Measurements from ENCODE around the gene TRPM4.
A peak's percentile ranks its signal among the peaks of the same experiment; 100 is the strongest.

TRPM4 gene

DNA sequence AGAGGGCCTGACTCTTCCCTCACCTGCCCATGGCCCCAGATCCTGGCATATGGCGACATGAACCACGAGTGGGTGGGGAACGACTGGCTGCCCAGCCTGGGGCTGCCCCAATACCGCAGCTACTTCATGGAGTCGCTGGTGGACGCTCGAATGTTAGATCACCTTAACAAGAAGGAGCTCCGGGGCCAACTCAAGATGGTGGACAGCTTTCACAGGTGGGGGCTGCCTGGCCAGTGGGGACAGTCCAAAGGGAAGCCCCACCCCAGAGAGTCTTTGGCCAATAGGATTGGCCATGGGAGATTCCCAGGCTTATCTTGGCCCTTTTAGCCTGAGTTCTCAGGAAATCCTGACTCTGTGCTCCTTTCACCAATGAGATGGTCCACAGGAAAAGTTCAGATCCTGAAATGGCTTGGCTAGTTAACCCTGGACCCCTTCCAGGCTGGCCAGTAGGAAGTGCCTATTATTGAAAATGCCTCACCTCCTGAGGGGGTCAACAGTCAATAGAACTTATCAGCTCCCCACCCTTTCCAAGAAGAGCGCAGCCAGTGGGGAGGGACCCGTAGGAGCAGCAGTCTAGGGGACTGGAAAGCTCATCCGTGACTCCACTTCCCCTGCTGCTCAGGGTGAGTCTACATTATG lies 9.4 kb upstream of the TRPM4 start:
- TF ChIP-seq, protein P1, sequence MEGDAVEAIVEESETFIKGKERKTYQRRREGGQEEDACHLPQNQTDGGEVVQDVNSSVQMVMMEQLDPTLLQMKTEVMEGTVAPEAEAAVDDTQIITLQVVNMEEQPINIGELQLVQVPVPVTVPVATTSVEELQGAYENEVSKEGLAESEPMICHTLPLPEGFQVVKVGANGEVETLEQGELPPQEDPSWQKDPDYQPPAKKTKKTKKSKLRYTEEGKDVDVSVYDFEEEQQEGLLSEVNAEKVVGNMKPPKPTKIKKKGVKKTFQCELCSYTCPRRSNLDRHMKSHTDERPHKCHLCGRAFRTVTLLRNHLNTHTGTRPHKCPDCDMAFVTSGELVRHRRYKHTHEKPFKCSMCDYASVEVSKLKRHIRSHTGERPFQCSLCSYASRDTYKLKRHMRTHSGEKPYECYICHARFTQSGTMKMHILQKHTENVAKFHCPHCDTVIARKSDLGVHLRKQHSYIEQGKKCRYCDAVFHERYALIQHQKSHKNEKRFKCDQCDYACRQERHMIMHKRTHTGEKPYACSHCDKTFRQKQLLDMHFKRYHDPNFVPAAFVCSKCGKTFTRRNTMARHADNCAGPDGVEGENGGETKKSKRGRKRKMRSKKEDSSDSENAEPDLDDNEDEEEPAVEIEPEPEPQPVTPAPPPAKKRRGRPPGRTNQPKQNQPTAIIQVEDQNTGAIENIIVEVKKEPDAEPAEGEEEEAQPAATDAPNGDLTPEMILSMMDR (conservative IDR thresholded peaks at IDR 0.05; ENCODE audit: low read length) = no peak
- no peak overlapping the region for H3K4me3 ChIP-seq (ENCODE audit: low read length)
- no peak for DNase-seq (ENCODE audit: low read depth)

DNA sequence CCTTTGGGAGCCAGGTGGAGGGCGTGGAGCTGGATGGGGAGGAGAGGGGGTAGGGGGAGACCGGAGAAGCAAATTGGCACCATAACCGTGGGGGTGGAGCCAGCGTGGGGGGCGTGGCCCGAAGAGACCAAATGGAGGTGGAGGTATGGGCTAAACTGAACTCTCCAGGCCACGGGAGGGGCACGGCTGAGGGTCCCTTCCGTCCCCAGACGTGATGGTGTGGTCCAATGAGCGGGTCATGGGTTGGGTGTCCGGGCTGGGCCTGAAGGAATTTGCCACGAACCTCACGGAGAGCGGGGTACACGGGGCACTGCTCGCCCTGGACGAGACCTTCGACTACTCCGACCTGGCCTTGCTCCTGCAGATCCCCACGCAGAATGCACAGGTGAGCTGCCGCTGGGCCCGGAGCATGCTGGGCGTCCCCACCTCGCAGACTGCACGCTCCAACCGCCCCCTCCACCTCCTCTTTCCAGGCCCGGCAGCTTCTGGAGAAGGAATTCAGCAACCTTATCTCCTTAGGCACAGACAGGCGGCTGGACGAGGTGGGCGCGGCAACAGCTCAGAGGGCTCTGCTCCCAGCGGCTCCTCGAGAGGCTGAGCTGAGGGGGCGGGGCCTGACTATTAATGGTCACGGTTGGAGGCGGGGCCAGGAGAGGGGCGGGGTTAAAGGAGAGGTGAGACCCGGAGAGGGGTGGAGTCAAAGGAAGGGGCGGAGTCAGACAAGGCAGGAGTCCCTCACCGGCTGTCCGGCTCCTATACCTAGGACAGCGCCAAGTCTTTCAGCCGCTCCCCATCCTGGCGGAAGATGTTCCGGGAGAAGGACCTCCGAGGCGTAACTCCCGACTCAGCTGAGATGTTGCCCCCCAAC lies 8.6 kb upstream of the TRPM4 start:
- DNase-seq (ENCODE audit: low read depth) = peak; percentile 77
- peak overlapping the region; percentile 91 for H3K4me3 ChIP-seq (ENCODE audit: low read length)
- TF ChIP-seq, protein P1 (conservative IDR thresholded peaks at IDR 0.05; ENCODE audit: low read length) = no peak

DNA sequence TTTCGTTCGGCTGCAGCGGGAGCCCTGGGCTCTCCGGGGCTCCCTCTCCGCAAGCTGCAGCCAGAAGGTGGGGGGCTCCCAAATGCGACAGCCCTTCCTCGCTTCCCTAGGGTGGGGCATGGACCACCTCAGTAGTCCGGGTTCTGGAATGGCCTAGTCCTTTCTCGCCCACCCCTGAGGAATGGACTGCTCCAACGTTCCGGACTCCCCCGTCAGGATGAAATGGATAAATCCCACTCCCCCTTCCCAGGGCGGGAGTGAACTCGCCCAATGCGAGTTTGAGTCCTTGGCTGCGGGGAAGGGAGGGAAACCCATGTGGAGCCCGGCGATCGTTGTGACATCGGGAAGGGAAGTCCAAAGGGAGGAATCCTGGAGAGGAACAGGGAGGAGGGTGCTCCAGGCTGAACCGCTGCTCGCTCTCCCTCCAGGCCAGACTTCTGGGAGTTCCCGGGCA lies 7.9 kb upstream of the TRPM4 start:
- peak; percentile 83 for DNase-seq (ENCODE audit: low read depth)
- TF ChIP-seq, protein P1 (conservative IDR thresholded peaks at IDR 0.05; ENCODE audit: low read length) = no peak

DNA sequence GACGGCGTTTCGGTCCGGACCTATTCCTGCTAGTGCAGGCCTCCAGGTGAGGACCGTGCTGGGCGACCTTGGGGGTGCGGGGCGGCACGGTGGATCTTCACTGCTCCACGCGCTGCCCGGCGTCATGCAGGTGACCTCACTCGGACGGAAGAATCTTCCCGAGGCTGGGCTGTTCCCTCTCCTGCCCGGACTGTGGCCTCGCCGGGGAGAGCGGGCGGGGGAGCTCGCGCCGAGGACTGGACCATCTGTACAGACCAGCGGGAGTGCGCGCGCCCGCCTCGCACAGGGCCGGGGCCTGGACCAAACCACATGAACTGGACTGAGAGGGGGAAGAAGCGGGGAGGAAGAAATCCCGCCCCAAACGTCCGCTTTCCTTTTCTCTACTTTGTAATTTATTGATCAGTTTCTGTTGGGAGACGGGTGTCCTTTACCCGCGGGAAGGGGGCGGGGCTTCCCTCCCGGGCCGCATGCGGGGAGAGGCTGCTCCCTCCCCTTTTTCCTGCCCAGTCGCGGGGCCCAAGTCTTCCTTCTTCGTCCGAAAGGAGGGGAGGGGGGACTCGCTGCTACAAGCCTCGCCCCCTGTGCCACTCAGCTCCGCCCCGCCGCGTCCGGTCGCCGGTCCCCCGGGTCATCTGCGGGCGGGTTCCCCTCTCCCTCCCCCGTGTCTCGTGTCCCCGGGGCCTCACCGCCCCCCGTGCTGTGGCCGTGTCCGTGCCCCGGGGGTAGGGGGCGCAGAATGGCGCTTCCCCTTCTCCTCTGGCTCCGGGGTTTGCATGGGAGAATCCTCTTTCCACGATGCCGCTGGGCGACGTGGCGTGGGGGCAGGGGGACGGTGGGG lies 7.3 kb upstream of the TRPM4 start:
- peak; percentile 69 for DNase-seq (ENCODE audit: low read depth)
- H3K4me3 ChIP-seq (ENCODE audit: low read length) = peak overlapping the region; percentile 91
- TF ChIP-seq, protein P1 (conservative IDR thresholded peaks at IDR 0.05; ENCODE audit: low read length) = no peak

More for the DNA sequence above, 7.9 kb upstream of the TRPM4 start:
- peak overlapping the region; percentile 91 for H3K4me3 ChIP-seq (ENCODE audit: low read length)

DNA sequence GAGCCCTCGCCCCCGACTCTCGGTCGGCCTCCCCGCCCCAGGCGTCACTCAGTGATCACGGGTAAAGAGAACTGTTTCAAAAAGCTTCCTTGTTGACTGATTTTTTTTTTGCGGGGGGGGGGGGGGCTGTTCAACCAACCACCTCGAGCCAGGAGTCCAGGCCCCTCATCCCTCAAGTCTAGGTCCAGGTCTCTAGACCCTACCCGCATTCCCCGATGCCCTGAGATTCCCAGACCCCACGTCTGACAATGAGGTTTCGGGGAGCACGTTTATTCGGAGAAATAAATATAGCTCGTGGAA lies 6.7 kb upstream of the TRPM4 start:
- DNase-seq (ENCODE audit: low read depth) = no peak
- peak overlapping the region; percentile 91 for H3K4me3 ChIP-seq (ENCODE audit: low read length)
- TF ChIP-seq, protein P1 (conservative IDR thresholded peaks at IDR 0.05; ENCODE audit: low read length) = no peak

DNA sequence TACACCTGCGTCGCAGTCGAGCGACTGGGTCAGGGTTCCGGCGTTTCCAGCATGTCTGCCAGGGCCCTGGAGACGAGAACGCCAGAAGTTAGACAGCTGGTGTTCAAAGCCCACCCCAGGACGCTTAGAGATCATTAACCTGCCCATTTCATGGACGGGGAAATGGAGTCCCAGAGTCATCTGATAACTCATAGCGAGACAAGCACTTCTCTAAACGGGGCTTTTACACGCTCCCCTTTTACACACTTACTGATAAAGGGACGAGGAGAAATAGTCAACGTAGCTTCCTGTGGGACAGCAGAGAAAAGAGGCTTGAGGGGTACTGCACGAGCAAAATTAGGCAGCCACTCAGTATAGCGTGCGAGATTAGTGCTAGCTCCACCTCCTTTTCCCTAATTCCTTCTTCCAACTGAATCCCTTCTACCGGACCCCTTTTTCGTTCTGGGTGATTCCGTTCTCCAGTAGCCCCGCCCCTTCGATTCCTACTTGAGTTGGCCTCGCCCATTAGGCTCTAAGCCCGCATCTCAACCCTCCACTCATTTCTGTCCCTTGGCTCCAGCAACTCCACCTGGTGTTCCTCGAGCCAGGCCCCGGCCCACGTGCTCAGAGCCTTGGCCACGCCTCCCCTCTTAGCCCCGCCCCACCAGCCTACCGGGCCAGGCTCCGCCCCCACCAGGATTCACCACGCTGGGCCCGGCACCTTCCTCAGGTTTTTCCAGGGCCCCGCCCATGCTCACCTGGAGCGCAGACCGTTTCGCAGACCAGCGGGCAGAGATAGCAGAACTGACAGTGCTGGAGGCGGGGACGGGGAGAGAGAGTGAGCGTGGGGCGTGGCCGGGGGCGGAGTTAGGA lies 6.1 kb upstream of the TRPM4 start:
- H3K4me3 ChIP-seq (ENCODE audit: low read length) = peak overlapping the region; percentile 91
- DNase-seq (ENCODE audit: low read depth) = no peak
- TF ChIP-seq, protein P1 (conservative IDR thresholded peaks at IDR 0.05; ENCODE audit: low read length) = no peak
